DOHH2 (cell line): ENCODE results near the gene HEMGN.
"Not testable (repeated sequence)": the region's sequence is repeated elsewhere in the genome, so short reads cannot be mapped to it uniquely, and the experiment has no call there.

ENCODE experiments used
- H3F3A ChIP-seq: fragments of 200-600 bp; sonication (generic), shearing (Covaris generic); 2 replicates; pipeline ENCODE4 v1.6.0; 2016; ENCODE audit warnings: antibody characterized with exemption, mild to moderate bottlenecking; ENCODE audit not compliant: control insufficient read depth, insufficient read depth
- H3K27ac ChIP-seq: fragments of 200-600 bp; sonication (generic); 2 replicates; pipeline ENCODE4 v1.5.1; 2014; ENCODE audit warnings: low read depth, mild to moderate bottlenecking, low read length, moderate library complexity
- H3K27me3 ChIP-seq: fragments of 200-600 bp; sonication (generic); 2 replicates; pipeline ENCODE4 v1.6.1; 2014; ENCODE audit warnings: mild to moderate bottlenecking, low read length, mixed read lengths; ENCODE audit not compliant: control insufficient read depth
- H3K36me3 ChIP-seq: fragments of 200-600 bp; sonication (generic); 2 replicates; pipeline ENCODE4 v1.6.1; 2014; ENCODE audit warnings: mild to moderate bottlenecking, low read length, moderate library complexity, mixed read lengths; ENCODE audit not compliant: control insufficient read depth
- H3K4me1 ChIP-seq: fragments of 200-600 bp; sonication (generic); 2 replicates; pipeline ENCODE4 v1.6.1; 2014; ENCODE audit warnings: mild to moderate bottlenecking, low read length, mixed read lengths; ENCODE audit not compliant: control insufficient read depth
- H3K4me2 ChIP-seq: fragments of 200-600 bp; sonication (generic); 2 replicates; pipeline ENCODE4 v1.6.0; 2014; ENCODE audit warnings: mild to moderate bottlenecking, low read length, moderate library complexity
- H3K4me3 ChIP-seq: fragments of 200-600 bp; sonication (generic); 2 replicates; pipeline ENCODE4 v1.5.1; 2014; ENCODE audit warnings: mild to moderate bottlenecking, low read length, mixed read lengths
- H3K79me2 ChIP-seq: fragments of 200-600 bp; sonication (generic); 2 replicates; pipeline ENCODE4 v1.6.1; 2014; ENCODE audit warnings: mild to moderate bottlenecking, low read length, mixed read lengths; ENCODE audit not compliant: control insufficient read depth
- H3K9me2 ChIP-seq: fragments of 200-600 bp; sonication (generic); replicated peaks from 2 replicates; pipeline ENCODE4 v1.6.1; 2014; ENCODE audit warnings: mild to moderate bottlenecking, low read length, mixed read lengths; ENCODE audit not compliant: control insufficient read depth
- H3K9me3 ChIP-seq: fragments of 200-600 bp; sonication (generic); 2 replicates; pipeline ENCODE4 v1.6.1; 2014; ENCODE audit warnings: antibody characterized with exemption, low read length, mixed read lengths; ENCODE audit not compliant: control insufficient read depth, insufficient read depth
- H4K20me1 ChIP-seq: fragments of 200-600 bp; sonication (generic); 2 replicates; pipeline ENCODE4 v1.6.0; 2014; ENCODE audit warnings: low read depth, mild to moderate bottlenecking, antibody characterized with exemption, low read length, moderate library complexity; ENCODE audit not compliant: control insufficient read depth, insufficient read depth
- EZH2phosphoT487 ChIP-seq: fragments of 200-600 bp; sonication (generic); IDR thresholded peaks from 2 replicates; pipeline ENCODE4 v1.6.1; 2017; ENCODE audit warnings: borderline replicate concordance, mild to moderate bottlenecking, antibody characterized with exemption, low read length, moderate library complexity, mixed read lengths
- TF ChIP-seq, protein P1 (sequence below): fragments of 200-600 bp; sonication (generic); IDR thresholded peaks from one replicate; pipeline ENCODE4 v1.5.1; 2014; ENCODE audit warnings: antibody characterized with exemption, mild to moderate bottlenecking, low read depth, low read length; ENCODE audit not compliant: poor library complexity, severe bottlenecking

Gene HEMGN

DNA sequence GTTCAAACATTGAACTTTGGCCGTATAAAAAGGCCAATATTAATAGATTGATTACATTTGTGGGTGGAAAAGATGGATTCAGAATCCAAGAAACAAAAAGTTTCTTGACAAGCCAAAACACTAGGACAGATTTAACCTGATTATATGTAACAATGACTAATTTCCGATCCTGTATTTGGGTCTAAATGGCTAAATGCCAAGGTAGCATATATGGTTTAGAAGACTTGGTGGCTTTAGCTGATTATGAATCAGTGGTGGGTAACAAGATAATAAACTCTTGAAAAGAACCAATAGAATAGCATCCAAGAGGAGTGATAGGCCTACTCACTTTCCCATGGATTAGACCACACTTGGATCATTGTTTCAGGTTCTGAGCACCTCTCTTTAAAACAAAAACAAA, 23.4 kb upstream of the HEMGN start:
- H3K27me3 ChIP-seq = no peaks in the 10 kb centered on the region
- no peaks in the 10 kb centered on the region for H3K79me2 ChIP-seq
- TF ChIP-seq, protein P1, sequence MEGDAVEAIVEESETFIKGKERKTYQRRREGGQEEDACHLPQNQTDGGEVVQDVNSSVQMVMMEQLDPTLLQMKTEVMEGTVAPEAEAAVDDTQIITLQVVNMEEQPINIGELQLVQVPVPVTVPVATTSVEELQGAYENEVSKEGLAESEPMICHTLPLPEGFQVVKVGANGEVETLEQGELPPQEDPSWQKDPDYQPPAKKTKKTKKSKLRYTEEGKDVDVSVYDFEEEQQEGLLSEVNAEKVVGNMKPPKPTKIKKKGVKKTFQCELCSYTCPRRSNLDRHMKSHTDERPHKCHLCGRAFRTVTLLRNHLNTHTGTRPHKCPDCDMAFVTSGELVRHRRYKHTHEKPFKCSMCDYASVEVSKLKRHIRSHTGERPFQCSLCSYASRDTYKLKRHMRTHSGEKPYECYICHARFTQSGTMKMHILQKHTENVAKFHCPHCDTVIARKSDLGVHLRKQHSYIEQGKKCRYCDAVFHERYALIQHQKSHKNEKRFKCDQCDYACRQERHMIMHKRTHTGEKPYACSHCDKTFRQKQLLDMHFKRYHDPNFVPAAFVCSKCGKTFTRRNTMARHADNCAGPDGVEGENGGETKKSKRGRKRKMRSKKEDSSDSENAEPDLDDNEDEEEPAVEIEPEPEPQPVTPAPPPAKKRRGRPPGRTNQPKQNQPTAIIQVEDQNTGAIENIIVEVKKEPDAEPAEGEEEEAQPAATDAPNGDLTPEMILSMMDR = no peak
- H3K4me1 ChIP-seq = peaks cover 6% of the 10 kb centered on the region
- no peak overlapping the region for H3K27ac ChIP-seq
- no peaks in the 10 kb centered on the region for H4K20me1 ChIP-seq
- H3K9me3 ChIP-seq = no peaks in the 10 kb centered on the region
- no peak overlapping the region for H3K4me2 ChIP-seq
- H3K36me3 ChIP-seq = no peaks in the 10 kb centered on the region
- H3F3A ChIP-seq = 0 out of 2 replicates have a peak, but pooled peaks cover 2% of the 10 kb centered on the region
- H3K4me3 ChIP-seq = no peak overlapping the region
- H3K9me2 ChIP-seq = no peaks in the 10 kb centered on the region

DNA sequence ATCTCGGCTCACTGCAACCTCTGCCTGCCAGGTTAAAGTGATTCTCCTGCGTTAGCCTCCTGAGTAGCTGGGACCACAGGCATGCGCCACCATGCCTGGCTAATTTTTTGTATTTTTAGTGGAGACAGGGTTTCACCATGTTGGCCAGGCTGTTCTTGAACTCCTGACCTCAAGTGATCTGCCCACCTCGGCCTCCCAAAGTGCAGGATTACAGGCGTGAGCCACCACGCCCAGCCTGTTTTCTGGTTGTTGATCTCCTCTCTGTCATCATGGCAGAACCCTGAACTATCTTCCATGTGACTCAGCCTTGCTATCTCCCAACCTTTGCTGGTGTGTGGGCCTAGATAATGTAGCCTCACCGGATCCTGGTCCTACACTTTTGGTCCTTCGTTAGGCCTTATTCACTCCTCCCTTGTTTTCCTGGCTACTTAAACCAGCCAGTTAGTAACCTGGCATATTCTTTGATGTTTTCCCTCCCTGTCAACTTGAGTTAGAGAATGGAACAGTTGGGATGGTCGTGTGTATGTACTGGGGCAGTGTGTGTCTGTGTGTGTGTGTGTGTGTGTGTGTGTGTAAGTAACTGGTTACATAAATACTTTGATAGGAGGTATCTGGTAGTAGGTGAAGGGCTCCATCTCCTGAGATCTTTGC, 22.8 kb upstream of the HEMGN start:
- not testable (repeated sequence) for H3K27me3 ChIP-seq, H3K4me3 ChIP-seq, H3K4me1 ChIP-seq, H3K79me2 ChIP-seq, H3F3A ChIP-seq, H3K27ac ChIP-seq, H3K4me2 ChIP-seq, H3K36me3 ChIP-seq, H4K20me1 ChIP-seq, H3K9me3 ChIP-seq, H3K9me2 ChIP-seq

DNA sequence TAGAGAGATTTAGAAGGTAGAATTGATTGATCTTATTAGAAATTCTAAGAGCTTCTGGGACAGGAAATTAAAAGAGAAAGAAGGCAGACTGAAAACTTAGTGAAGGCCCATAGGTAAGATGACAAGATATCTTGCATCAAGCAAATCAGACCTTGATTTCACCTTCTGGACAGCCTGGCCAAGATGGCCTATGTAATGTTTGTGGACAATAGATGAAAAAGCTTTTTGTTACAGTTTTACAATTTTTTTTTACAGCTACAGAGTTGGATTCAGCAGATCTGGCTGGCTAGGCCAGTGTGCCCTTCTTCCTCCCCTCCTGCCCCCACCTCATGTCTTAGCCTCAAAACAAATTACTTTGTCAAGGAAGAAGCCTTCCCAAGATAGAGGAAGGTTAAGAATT, 21.6 kb upstream of the HEMGN start:
- Histone ChIP-seq H3K4me1 (peaks cover 19% of the 10 kb centered on the region), H3K27ac (no peak overlapping the region), H3F3A (0 out of 2 replicates have a peak, but pooled peaks cover 4% of the 10 kb centered on the region), H3K9me3 (no peaks in the 10 kb centered on the region), H3K79me2 (no peaks in the 10 kb centered on the region), H3K4me3 (no peak overlapping the region), H3K9me2 (no peaks in the 10 kb centered on the region), H3K36me3 (no peaks in the 10 kb centered on the region), H3K4me2 (no peak overlapping the region), H4K20me1 (no peaks in the 10 kb centered on the region), H3K27me3 (no peaks in the 10 kb centered on the region)
- TF ChIP-seq, protein P1 = no peak
- no peak for TF ChIP-seq EZH2phosphoT487

- TF ChIP-seq EZH2phosphoT487 = no peak
- TF ChIP-seq, protein P1 = no peak
- Histone ChIP-seq H3K79me2 (no peaks in the 10 kb centered on the region), H4K20me1 (no peaks in the 10 kb centered on the region), H3F3A (peaks cover 7% of the 10 kb centered on the region; the same call in 1 of the 2 replicates), H3K4me3 (no peak overlapping the region), H3K9me2 (no peaks in the 10 kb centered on the region), H3K27ac (no peak overlapping the region), H3K36me3 (no peaks in the 10 kb centered on the region), H3K27me3 (no peaks in the 10 kb centered on the region), H3K9me3 (no peaks in the 10 kb centered on the region), H3K4me2 (no peak overlapping the region), H3K4me1 (peaks cover 23% of the 10 kb centered on the region)
These were observed 21.0 kb upstream of the HEMGN start for GRCh38 chr9:97958812-97959511.
